Measurements from ENCODE around the gene DACT3. TPM values are rescaled to one million over a fixed set of nuclear protein-coding genes. Genes with fewer than 3 reads are reported as not detected.

DACT3 gene
- polyA plus RNA-seq, 1 donor from 2014 or later = 29.3 TPM

GRCh38 chr19:46637224-46637623, 23.8 kb downstream of the DACT3 start:
- Histone ChIP-seq H3F3A (ENCODE audit: insufficient read depth, low read length, poor library complexity, severe bottlenecking) (no peaks in the 10 kb centered on the region), H3K4me2 (ENCODE audit: low read length) (no peak overlapping the region), H2AFZ (ENCODE audit: low read depth, low read length) (no peak overlapping the region), H3K9ac (ENCODE audit: low read length) (peak overlapping the region; percentile 97), H3K9me2 (ENCODE audit: insufficient read depth, low read length) (no peaks in the 10 kb centered on the region), H3K27ac (ENCODE audit: low read length) (peak overlapping the region; percentile 98), H3K79me2 (replicated peaks; ENCODE audit: insufficient read depth, low read length) (no peaks in the 10 kb centered on the region), H3K27me3 (ENCODE audit: insufficient read depth, low read depth, low read length) (peaks cover 11% of the 10 kb centered on the region), H3K4me3 (ENCODE audit: low read length) (peak overlapping the region; percentile 70), H3K36me3 (ENCODE audit: insufficient read depth, low read length) (no peaks in the 10 kb centered on the region), H3K9me3 (ENCODE audit: low read length) (no peaks in the 10 kb centered on the region), H4K20me1 (ENCODE audit: insufficient read depth) (no peaks in the 10 kb centered on the region)
- TF ChIP-seq POLR2AphosphoS5 (IDR thresholded peaks at IDR 0.05) (peak; percentile 79), EP300 (conservative IDR thresholded peaks at IDR 0.05; ENCODE audit: poor library complexity, severe bottlenecking) (peak; percentile 48), REST (IDR thresholded peaks at IDR 0.05; ENCODE audit: borderline replicate concordance) (no peak), SMC3 (conservative IDR thresholded peaks at IDR 0.05; ENCODE audit: poor library complexity) (no peak), MXI1 (conservative IDR thresholded peaks at IDR 0.05; ENCODE audit: poor library complexity, severe bottlenecking) (no peak), CTCF (IDR thresholded peaks at IDR 0.05; ENCODE audit: poor library complexity, severe bottlenecking) (no peak), TAF1 (IDR thresholded peaks at IDR 0.05; ENCODE audit: low read depth) (no peak)

- Histone ChIP-seq H3K9me3 (ENCODE audit: low read length) (no peaks in the 10 kb centered on the region), H3K4me3 (ENCODE audit: low read length) (peak within 1 kb of the TSS; percentile 70), H3K9ac (ENCODE audit: low read length) (peak within 1 kb of the TSS; percentile 97), H3K79me2 (replicated peaks; ENCODE audit: insufficient read depth, low read length) (no peaks in the 10 kb centered on the region), H3K36me3 (ENCODE audit: insufficient read depth, low read length) (no peaks in the 10 kb centered on the region), H4K20me1 (ENCODE audit: insufficient read depth) (no peaks in the 10 kb centered on the region), H3F3A (ENCODE audit: insufficient read depth, low read length, poor library complexity, severe bottlenecking) (no peaks in the 10 kb centered on the region), H3K4me2 (ENCODE audit: low read length) (peak within 1 kb of the TSS; percentile 21), H2AFZ (ENCODE audit: low read depth, low read length) (no peak within 1 kb of the TSS), H3K9me2 (ENCODE audit: insufficient read depth, low read length) (no peaks in the 10 kb centered on the region), H3K27ac (ENCODE audit: low read length) (peak within 1 kb of the TSS; percentile 98), H3K27me3 (ENCODE audit: insufficient read depth, low read depth, low read length) (peaks cover 5% of the 10 kb centered on the region)
- TF ChIP-seq POLR2AphosphoS5 (IDR thresholded peaks at IDR 0.05) (peak; percentile 35), TAF1 (IDR thresholded peaks at IDR 0.05; ENCODE audit: low read depth) (no peak), RAD21 (conservative IDR thresholded peaks at IDR 0.05) (no peak), CTCF (IDR thresholded peaks at IDR 0.05; ENCODE audit: poor library complexity, severe bottlenecking) (no peak), EP300 (conservative IDR thresholded peaks at IDR 0.05; ENCODE audit: poor library complexity, severe bottlenecking) (no peak)
These were observed 24.8 kb downstream of the DACT3 start, which contains the start of gene GNG8 for GRCh38 chr19:46635920-46636761. TSS of gene GNG8 (minus strand) at chr19:46636202. CDS start at chr19:46634682, 1,520 bp downstream.

Measured in neural cell (in vitro differentiated cells).